ENCODE measurements around the gene CDHR4.

GRCh38 chr3:49806850-49807249 is 7.2 kb upstream of the CDHR4 start:
- TF ChIP-seq CTCF (IDR thresholded peaks at IDR 0.05; ENCODE audit: low read length) (no peak), EZH2 (IDR thresholded peaks at IDR 0.05; ENCODE audit: borderline replicate concordance, low read length) (no peak)
